WTC11 (cell line): ENCODE measurements around the gene RAD50. TPM values are rescaled to one million over a fixed set of nuclear protein-coding genes. Genes with fewer than 3 reads are reported as not detected.

ENCODE experiments used
- ATAC-seq: fragments of 200-7000 bp; cut with Tn5 transposase; 2 replicates; pipeline ENCODE4 v1.10.0; 2021; ENCODE audit warnings: mild to moderate bottlenecking, moderate library complexity
- CTCF ChIA-PET: fragments of 300-600 bp; sonication (Branson Sonifier 250); formaldehyde crosslinking; loops from one replicate; lab custom pipeline; 2021; ENCODE audit warnings: antibody characterized with exemption; lab: Charles Lee
- POLR2A ChIA-PET: fragments of 350-600 bp; sonication (Branson Sonifier 250); formaldehyde crosslinking; loops from one replicate; lab custom pipeline; 2021; ENCODE audit warnings: antibody characterized with exemption; lab: Charles Lee
- DNase-seq: peaks from one replicate; pipeline ENCODE4 v3.0.0; 2021; ENCODE audit warnings: low spot score
- H3K27ac Mint-ChIP-seq: 2 replicates; pipeline ENCODE4 v1.8.0; 2021; ENCODE audit warnings: mixed read lengths
- H3K27me3 Mint-ChIP-seq: 2 replicates; pipeline ENCODE4 v1.8.0; 2021; ENCODE audit warnings: low read depth, mild to moderate bottlenecking, moderate library complexity, mixed read lengths
- H3K36me3 Mint-ChIP-seq: 2 replicates; pipeline ENCODE4 v1.8.0; 2021; ENCODE audit warnings: mixed read lengths
- H3K4me1 Mint-ChIP-seq: 2 replicates; pipeline ENCODE4 v1.8.0; 2022; ENCODE audit warnings: mixed read lengths
- H3K4me3 Mint-ChIP-seq: 2 replicates; pipeline ENCODE4 v1.8.0; 2021; ENCODE audit warnings: mild to moderate bottlenecking, moderate library complexity, mixed read lengths
- H3K9me3 Mint-ChIP-seq: 2 replicates; pipeline ENCODE4 v1.8.0; 2021; ENCODE audit warnings: mixed read lengths
- ATF1 ChIP-seq: sonication (generic); formaldehyde crosslinking; IDR thresholded peaks from 2 replicates; pipeline ENCODE4 v1.8.1; 2023; ENCODE audit warnings: mild to moderate bottlenecking, moderate library complexity, missing genetic modification reagents
- EMX1 ChIP-seq: fragments of 250-450 bp; sonication (Bioruptor Pico); IDR thresholded peaks from 2 replicates; pipeline ENCODE4 v1.8.0; 2021; ENCODE audit warnings: mild to moderate bottlenecking
- ETV6 ChIP-seq: sonication (generic); formaldehyde crosslinking; IDR thresholded peaks from 2 replicates; pipeline ENCODE4 v1.8.1; 2022; ENCODE audit warnings: mild to moderate bottlenecking, missing genetic modification reagents
- NFATC4 ChIP-seq: fragments of 250-450 bp; sonication (Bioruptor Pico); IDR thresholded peaks from 2 replicates; pipeline ENCODE4 v1.9.0; 2021; ENCODE audit warnings: mild to moderate bottlenecking
- ZNF219 ChIP-seq: sonication (generic); formaldehyde crosslinking; IDR thresholded peaks from 2 replicates; pipeline ENCODE4 v1.8.0; 2023; ENCODE audit warnings: missing genetic modification reagents, mild to moderate bottlenecking, borderline replicate concordance
- ZNF232 ChIP-seq: sonication (generic); formaldehyde crosslinking; IDR thresholded peaks from 2 replicates; pipeline ENCODE4 v1.8.0; 2022; ENCODE audit warnings: mild to moderate bottlenecking, missing genetic modification reagents
- ZNF416 ChIP-seq: fragments of 250-450 bp; sonication (Bioruptor Pico); IDR thresholded peaks from 2 replicates; pipeline ENCODE4 v1.9.0; 2021; ENCODE audit warnings: mild to moderate bottlenecking, inconsistent platforms
- total RNA-seq: library from RNA; stranded (reverse); gene quantifications from 3 replicates; pipeline ENCODE4 v1.2.3, GENCODE V29; 2021
- TF ChIP-seq, protein P1 (sequence below): sonication (generic); formaldehyde crosslinking; IDR thresholded peaks from 2 replicates; pipeline ENCODE4 v1.8.0; 2022; ENCODE audit warnings: mild to moderate bottlenecking, missing genetic modification reagents
- TF ChIP-seq, protein P2 (sequence below): sonication (generic); formaldehyde crosslinking; IDR thresholded peaks from 2 replicates; pipeline ENCODE4 v1.8.1; 2022; ENCODE audit warnings: low read depth, missing genetic modification reagents, borderline replicate concordance
- TF ChIP-seq, protein P3 (sequence below): fragments of 250-450 bp; sonication (Bioruptor Pico); IDR thresholded peaks from 2 replicates; pipeline ENCODE4 v2.1.2; 2022; ENCODE audit warnings: mild to moderate bottlenecking, moderate library complexity
- TF ChIP-seq, protein P4 (sequence below): sonication (generic); formaldehyde crosslinking; IDR thresholded peaks from 2 replicates; pipeline ENCODE4 v1.8.0; 2023; ENCODE audit warnings: missing genetic modification reagents, mild to moderate bottlenecking, borderline replicate concordance
- TF ChIP-seq, protein P5 (sequence below): sonication (generic); formaldehyde crosslinking; IDR thresholded peaks from 2 replicates; pipeline ENCODE4 v1.8.0; 2022; ENCODE audit warnings: mild to moderate bottlenecking, missing genetic modification reagents
- TF ChIP-seq, protein P6 (sequence below): sonication (generic); formaldehyde crosslinking; IDR thresholded peaks from 2 replicates; pipeline ENCODE4 v1.8.1; 2023; ENCODE audit warnings: mild to moderate bottlenecking, missing genetic modification reagents

The RAD50 gene
- total RNA-seq, 1 experiment from 2014 or later, result 31.1 TPM

DNA sequence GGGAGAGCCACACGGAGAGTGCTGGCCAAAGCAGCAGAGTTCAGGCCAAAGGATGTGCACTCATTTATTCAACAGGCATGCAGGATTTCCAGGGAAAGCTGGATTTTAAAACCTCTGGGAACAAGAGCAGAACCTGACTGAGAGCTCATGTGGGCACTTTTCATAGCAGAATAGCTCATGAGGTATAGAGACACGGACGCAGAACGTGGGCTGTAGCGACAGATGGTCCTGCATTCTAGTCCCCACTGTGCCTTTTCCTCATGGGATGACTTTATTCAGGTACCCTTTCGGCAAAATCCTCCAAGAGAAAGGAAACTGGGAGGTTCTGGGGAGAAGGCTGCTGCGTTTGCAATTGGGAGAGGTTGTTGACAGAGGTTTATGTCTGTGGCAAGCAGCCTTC lies 122.4 kb downstream of the RAD50 start (continued):
- TF ChIP-seq ZNF416 (CRISPR knock-in tag) (no peak), ETV6 (CRISPR knock-in tag) (no peak), EMX1 (CRISPR knock-in tag) (no peak)
- TF ChIP-seq, all 79 proteins: peak for 0

DNA sequence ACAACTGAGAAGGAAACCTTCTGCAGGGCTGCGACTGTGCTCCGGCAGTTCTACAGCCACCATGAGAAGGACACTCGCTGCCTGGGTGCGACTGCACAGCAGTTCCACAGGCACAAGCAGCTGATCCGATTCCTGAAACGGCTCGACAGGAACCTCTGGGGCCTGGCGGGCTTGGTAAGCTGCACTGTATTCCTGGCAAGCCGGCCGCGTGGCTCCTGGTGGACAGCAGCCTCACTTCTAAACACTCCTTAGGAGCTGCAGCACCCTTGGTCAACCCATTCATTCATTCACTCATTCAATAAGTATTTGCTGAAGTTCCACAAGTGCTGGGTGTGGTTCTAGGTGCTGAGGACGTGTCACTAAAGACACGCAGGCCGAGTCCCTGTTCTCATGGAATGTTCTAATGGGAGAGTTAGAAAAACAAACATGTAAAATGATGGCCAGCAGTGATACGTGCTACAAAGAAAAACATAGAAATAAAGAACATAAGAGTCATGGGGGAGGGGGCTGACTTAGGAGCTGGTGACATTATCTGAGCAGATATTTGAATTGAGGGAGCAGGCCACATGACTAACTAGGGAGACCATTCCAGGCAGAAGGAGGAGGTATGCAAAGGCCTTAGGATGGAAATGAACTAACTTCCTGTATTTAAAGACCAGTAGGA lies 123.1 kb downstream of the RAD50 start:
- DNase-seq, result no peak
- TF ChIP-seq, protein P1, sequence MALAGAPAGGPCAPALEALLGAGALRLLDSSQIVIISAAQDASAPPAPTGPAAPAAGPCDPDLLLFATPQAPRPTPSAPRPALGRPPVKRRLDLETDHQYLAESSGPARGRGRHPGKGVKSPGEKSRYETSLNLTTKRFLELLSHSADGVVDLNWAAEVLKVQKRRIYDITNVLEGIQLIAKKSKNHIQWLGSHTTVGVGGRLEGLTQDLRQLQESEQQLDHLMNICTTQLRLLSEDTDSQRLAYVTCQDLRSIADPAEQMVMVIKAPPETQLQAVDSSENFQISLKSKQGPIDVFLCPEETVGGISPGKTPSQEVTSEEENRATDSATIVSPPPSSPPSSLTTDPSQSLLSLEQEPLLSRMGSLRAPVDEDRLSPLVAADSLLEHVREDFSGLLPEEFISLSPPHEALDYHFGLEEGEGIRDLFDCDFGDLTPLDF (CRISPR knock-in tag), result no peak
- TF ChIP-seq, protein P2, sequence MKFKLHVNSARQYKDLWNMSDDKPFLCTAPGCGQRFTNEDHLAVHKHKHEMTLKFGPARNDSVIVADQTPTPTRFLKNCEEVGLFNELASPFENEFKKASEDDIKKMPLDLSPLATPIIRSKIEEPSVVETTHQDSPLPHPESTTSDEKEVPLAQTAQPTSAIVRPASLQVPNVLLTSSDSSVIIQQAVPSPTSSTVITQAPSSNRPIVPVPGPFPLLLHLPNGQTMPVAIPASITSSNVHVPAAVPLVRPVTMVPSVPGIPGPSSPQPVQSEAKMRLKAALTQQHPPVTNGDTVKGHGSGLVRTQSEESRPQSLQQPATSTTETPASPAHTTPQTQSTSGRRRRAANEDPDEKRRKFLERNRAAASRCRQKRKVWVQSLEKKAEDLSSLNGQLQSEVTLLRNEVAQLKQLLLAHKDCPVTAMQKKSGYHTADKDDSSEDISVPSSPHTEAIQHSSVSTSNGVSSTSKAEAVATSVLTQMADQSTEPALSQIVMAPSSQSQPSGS (CRISPR knock-in tag), result no peak
- TF ChIP-seq, protein P3, sequence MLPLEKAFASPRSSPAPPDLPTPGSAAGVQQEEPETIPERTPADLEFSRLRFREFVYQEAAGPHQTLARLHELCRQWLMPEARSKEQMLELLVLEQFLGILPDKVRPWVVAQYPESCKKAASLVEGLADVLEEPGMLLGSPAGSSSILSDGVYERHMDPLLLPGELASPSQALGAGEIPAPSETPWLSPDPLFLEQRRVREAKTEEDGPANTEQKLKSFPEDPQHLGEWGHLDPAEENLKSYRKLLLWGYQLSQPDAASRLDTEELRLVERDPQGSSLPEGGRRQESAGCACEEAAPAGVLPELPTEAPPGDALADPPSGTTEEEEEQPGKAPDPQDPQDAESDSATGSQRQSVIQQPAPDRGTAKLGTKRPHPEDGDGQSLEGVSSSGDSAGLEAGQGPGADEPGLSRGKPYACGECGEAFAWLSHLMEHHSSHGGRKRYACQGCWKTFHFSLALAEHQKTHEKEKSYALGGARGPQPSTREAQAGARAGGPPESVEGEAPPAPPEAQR, result no peak
- TF ChIP-seq, protein P4, sequence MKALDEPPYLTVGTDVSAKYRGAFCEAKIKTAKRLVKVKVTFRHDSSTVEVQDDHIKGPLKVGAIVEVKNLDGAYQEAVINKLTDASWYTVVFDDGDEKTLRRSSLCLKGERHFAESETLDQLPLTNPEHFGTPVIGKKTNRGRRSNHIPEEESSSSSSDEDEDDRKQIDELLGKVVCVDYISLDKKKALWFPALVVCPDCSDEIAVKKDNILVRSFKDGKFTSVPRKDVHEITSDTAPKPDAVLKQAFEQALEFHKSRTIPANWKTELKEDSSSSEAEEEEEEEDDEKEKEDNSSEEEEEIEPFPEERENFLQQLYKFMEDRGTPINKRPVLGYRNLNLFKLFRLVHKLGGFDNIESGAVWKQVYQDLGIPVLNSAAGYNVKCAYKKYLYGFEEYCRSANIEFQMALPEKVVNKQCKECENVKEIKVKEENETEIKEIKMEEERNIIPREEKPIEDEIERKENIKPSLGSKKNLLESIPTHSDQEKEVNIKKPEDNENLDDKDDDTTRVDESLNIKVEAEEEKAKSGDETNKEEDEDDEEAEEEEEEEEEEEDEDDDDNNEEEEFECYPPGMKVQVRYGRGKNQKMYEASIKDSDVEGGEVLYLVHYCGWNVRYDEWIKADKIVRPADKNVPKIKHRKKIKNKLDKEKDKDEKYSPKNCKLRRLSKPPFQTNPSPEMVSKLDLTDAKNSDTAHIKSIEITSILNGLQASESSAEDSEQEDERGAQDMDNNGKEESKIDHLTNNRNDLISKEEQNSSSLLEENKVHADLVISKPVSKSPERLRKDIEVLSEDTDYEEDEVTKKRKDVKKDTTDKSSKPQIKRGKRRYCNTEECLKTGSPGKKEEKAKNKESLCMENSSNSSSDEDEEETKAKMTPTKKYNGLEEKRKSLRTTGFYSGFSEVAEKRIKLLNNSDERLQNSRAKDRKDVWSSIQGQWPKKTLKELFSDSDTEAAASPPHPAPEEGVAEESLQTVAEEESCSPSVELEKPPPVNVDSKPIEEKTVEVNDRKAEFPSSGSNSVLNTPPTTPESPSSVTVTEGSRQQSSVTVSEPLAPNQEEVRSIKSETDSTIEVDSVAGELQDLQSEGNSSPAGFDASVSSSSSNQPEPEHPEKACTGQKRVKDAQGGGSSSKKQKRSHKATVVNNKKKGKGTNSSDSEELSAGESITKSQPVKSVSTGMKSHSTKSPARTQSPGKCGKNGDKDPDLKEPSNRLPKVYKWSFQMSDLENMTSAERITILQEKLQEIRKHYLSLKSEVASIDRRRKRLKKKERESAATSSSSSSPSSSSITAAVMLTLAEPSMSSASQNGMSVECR, result no peak
- TF ChIP-seq, all 79 proteins: peak for 0
- POLR2A ChIA-PET, result no interaction called here
- Mint-ChIP-seq H3K27me3 (no peaks in the 10 kb centered on the region), H3K36me3 (no peaks in the 10 kb centered on the region), H3K4me3 (no peak overlapping the region), H3K27ac (peak overlapping the region; percentile 7; the same call in 1 of the 2 replicates), H3K4me1 (peaks cover 6% of the 10 kb centered on the region), H3K9me3 (no peaks in the 10 kb centered on the region)
- ATAC-seq, result no peak
- CTCF ChIA-PET, result interaction anchor here (1.2 kb wide), 1 partner anchor 153 kb away, joined by 3 read pairs; no protein-coding TSS in a partner anchor

DNA sequence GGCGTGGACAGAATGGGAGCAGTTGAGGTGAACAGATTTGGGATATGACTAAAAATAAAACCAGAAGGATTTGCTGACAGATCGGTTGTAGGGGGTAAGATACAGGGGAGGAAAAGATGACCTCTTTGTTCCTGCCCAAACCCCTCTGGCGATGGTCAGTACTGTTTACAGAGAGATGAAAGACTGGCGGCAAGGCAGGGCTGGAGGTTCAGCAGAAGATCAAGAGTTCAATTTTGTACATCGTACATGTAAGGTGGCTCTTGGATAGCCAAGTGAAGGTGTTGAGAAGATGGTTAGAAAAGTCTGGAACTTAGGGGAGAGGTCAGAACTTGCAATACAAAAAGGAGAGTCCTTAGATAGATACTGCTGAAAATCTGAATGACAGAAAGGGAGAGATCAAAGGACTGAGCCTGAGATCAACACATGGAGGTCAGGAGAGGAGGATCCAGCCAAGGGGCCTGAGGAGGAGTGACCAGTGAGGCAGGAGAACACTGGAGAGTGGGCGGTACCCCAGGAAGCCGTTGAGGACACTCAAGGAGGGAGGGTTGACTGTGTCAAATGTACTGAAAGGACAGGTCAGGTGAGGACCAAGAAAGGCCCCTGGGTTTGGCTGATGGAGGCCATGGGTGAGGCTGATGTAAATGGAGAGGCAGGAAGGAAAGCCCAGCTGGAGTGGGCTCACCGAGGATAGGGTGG lies 124.2 kb downstream of the RAD50 start:
- no peak for ATAC-seq
- H3K4me3 Mint-ChIP-seq, result no peak overlapping the region
- H3K9me3 Mint-ChIP-seq, result no peaks in the 10 kb centered on the region
- ChIA-PET CTCF (no interaction called here), POLR2A (no interaction called here)
- no peak overlapping the region for H3K27ac Mint-ChIP-seq
- peaks cover 6% of the 10 kb centered on the region for H3K4me1 Mint-ChIP-seq
- H3K27me3 Mint-ChIP-seq, result no peaks in the 10 kb centered on the region
- DNase-seq, result no peak
- H3K36me3 Mint-ChIP-seq, result no peaks in the 10 kb centered on the region
- TF ChIP-seq, protein P4, result no peak
- TF ChIP-seq ZNF219 (CRISPR knock-in tag) (no peak), ATF1 (CRISPR knock-in tag) (no peak), ZNF232 (CRISPR knock-in tag) (no peak), NFATC4 (CRISPR knock-in tag) (no peak)
- TF ChIP-seq, protein P5, sequence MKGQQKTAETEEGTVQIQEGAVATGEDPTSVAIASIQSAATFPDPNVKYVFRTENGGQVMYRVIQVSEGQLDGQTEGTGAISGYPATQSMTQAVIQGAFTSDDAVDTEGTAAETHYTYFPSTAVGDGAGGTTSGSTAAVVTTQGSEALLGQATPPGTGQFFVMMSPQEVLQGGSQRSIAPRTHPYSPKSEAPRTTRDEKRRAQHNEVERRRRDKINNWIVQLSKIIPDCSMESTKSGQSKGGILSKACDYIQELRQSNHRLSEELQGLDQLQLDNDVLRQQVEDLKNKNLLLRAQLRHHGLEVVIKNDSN (CRISPR knock-in tag), result no peak
- TF ChIP-seq, protein P6, sequence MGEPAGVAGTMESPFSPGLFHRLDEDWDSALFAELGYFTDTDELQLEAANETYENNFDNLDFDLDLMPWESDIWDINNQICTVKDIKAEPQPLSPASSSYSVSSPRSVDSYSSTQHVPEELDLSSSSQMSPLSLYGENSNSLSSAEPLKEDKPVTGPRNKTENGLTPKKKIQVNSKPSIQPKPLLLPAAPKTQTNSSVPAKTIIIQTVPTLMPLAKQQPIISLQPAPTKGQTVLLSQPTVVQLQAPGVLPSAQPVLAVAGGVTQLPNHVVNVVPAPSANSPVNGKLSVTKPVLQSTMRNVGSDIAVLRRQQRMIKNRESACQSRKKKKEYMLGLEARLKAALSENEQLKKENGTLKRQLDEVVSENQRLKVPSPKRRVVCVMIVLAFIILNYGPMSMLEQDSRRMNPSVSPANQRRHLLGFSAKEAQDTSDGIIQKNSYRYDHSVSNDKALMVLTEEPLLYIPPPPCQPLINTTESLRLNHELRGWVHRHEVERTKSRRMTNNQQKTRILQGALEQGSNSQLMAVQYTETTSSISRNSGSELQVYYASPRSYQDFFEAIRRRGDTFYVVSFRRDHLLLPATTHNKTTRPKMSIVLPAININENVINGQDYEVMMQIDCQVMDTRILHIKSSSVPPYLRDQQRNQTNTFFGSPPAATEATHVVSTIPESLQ (CRISPR knock-in tag), result no peak
